ENCODE measurements around the gene FOXJ3. TPM values are rescaled to one million over a fixed set of nuclear protein-coding genes. Genes with fewer than 3 reads are reported as not detected.

Gene FOXJ3
- total and polyA plus RNA-seq, 2 of the 13 experiments (the other 11 are each of a cell fraction or from before 2014, with no cell fraction given): 16.6 to 48.5 TPM

DNA sequence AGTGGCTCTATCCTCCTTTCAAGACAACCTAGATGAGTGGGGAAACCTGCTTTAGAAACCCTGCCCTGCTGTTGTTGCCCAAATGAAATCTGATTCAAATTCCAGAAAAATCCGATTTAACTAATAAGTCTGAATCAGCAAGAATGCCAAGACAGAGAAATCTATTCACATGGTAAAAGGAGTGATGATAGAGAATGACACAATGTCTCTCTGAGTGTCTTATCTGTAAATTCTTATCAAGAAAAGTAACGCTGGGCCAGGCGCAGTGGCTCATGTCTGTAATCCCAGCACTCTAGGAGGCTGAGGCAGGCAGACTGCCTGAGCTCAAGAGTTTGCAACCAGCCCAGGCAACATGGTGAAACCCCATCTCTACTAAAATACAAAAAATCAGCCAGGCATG is 156.8 kb downstream of the FOXJ3 start:
- Histone ChIP-seq H3K4me2 (ENCODE audit: low read depth, low read length) (no peak overlapping the region), H3K27ac (ENCODE audit: extremely low read length, insufficient read depth, low read length) (no peak overlapping the region), H3K79me2 (ENCODE audit: insufficient read depth, low read length) (no peaks in the 10 kb centered on the region), H3K4me3 (replicated peaks in 1 of 3; ENCODE audit: insufficient read depth in 1 of 3, low read depth in 2 of 3, low read length in 3 of 3) (no peak overlapping the region), H4K20me1 (ENCODE audit: insufficient read depth, low read length) (no peaks in the 10 kb centered on the region), H3K9me3 (ENCODE audit: low read length) (no peaks in the 10 kb centered on the region), H3K36me3 (replicated peaks in 1 of 2; ENCODE audit: control insufficient read depth in 1 of 2, insufficient read depth in 2 of 2, low read length in 2 of 2) (peaks cover 6 to 32% of the 10 kb centered on the region in 2 experiments; a peak in 3 of 5 replicates), H2AFZ (ENCODE audit: low read length) (no peak overlapping the region), H3K27me3 (ENCODE audit: control insufficient read depth in 1 of 2, insufficient read depth in 2 of 2, low read length in 2 of 2) (no peaks in the 10 kb centered on the region), H3K4me1 (ENCODE audit: insufficient read depth, low read length) (no peaks in the 10 kb centered on the region), H3K9ac (ENCODE audit: insufficient read depth, low read depth, low read length) (no peak overlapping the region)
- TF ChIP-seq MAFK (conservative IDR thresholded peaks at IDR 0.05 in 1 of 2, IDR thresholded peaks at IDR 0.05 in 1 of 2; ENCODE audit: low read length in 2 of 2) (peak in 1 of 2 experiments; percentile 24; a peak in 1 of 4 replicates), ZKSCAN5 (CRISPR knock-in tag; IDR thresholded peaks at IDR 0.05) (no peak)
- TF ChIP-seq, protein P1, sequence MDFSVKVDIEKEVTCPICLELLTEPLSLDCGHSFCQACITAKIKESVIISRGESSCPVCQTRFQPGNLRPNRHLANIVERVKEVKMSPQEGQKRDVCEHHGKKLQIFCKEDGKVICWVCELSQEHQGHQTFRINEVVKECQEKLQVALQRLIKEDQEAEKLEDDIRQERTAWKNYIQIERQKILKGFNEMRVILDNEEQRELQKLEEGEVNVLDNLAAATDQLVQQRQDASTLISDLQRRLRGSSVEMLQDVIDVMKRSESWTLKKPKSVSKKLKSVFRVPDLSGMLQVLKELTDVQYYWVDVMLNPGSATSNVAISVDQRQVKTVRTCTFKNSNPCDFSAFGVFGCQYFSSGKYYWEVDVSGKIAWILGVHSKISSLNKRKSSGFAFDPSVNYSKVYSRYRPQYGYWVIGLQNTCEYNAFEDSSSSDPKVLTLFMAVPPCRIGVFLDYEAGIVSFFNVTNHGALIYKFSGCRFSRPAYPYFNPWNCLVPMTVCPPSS (IDR thresholded peaks at IDR 0.05): no peak
- DNase-seq (ENCODE audit: low spot score) (no peak), FAIRE-seq (no peak), ATAC-seq (no peak)
- in situ Hi-C loops (cut with HindIII; ENCODE audit: extremely low pct_ligation_motif_present, low pct_unique_long_range_greater_than_20kb): no loop called here
- 94% methylated on average over 3 of the region's 3 CpGs for WGBS (ENCODE audit: low lambda C conversion rate)
- ChIA-PET CTCF (ENCODE audit: low intra/inter-chr PET ratio, low total read pairs) (no interaction called here), POLR2A (no interaction called here)
- intact Hi-C loops (cut with micrococcal nuclease; ENCODE audit: unreplicated experiment): no loop called here
- BruUV-seq (replicated peaks): no TSS peak

DNA sequence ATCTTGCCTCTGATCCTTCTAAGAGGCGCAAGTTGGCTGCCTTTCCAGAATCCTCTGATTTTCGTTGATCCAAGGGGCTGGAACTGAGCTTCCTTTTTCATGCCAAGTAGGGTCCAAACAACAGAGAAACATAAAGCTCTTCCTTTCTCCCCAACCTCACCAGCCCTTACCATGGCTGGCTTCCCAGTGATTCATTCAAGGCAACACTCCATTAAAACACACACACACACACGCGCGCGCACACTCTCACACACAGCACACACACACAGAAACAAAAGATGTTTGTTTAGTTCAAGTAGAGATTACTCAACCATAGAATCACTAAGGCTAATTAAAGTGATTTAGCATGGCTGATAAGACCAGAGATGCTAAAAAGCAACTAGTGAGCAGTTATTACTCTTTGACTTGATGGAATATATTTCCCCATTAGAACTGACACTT is 157.5 kb downstream of the FOXJ3 start:
- peaks cover 6 to 28% of the 10 kb centered on the region in 2 experiments; a peak in 3 of 5 replicates for H3K36me3 ChIP-seq (replicated peaks in 1 of 2; ENCODE audit: control insufficient read depth in 1 of 2, insufficient read depth in 2 of 2, low read length in 2 of 2)
- H4K20me1 ChIP-seq (ENCODE audit: insufficient read depth, low read length): no peaks in the 10 kb centered on the region
- in situ Hi-C loops (cut with HindIII; ENCODE audit: extremely low pct_ligation_motif_present, low pct_unique_long_range_greater_than_20kb): no loop called here
- TF ChIP-seq ZFP82 (CRISPR knock-in tag; IDR thresholded peaks at IDR 0.05; ENCODE audit: borderline replicate concordance) (no peak), MEIS1 (CRISPR knock-in tag; IDR thresholded peaks at IDR 0.05; ENCODE audit: borderline replicate concordance) (no peak), GZF1 (CRISPR knock-in tag; IDR thresholded peaks at IDR 0.05) (no peak), HES4 (CRISPR knock-in tag; IDR thresholded peaks at IDR 0.05; ENCODE audit: borderline replicate concordance) (no peak)
- no peak overlapping the region for H3K9ac ChIP-seq (ENCODE audit: insufficient read depth, low read depth, low read length)
- H3K9me3 ChIP-seq (ENCODE audit: low read length): no peaks in the 10 kb centered on the region
- no peak overlapping the region for H3K4me2 ChIP-seq (ENCODE audit: low read depth, low read length)
- no peak overlapping the region for H3K4me3 ChIP-seq (replicated peaks in 1 of 3; ENCODE audit: insufficient read depth in 1 of 3, low read depth in 2 of 3, low read length in 3 of 3)
- H3K27me3 ChIP-seq (ENCODE audit: control insufficient read depth in 1 of 2, insufficient read depth in 2 of 2, low read length in 2 of 2): no peaks in the 10 kb centered on the region
- WGBS (ENCODE audit: low lambda C conversion rate): 93% methylated on average over 6 of the region's 6 CpGs
- DNase-seq (ENCODE audit: low spot score) (no peak), ATAC-seq (no peak), FAIRE-seq (no peak)
- no peak overlapping the region for H3K27ac ChIP-seq (ENCODE audit: extremely low read length, insufficient read depth, low read length)
- POLR2A ChIA-PET: no interaction called here
- intact Hi-C loops (cut with micrococcal nuclease; ENCODE audit: unreplicated experiment): no loop called here
- CTCF ChIA-PET (ENCODE audit: low intra/inter-chr PET ratio, low total read pairs): no interaction called here
- peaks cover 3% of the 10 kb centered on the region for H3K4me1 ChIP-seq (ENCODE audit: insufficient read depth, low read length)
- H3K79me2 ChIP-seq (ENCODE audit: insufficient read depth, low read length): no peaks in the 10 kb centered on the region
- BruUV-seq (replicated peaks): no TSS peak
- H2AFZ ChIP-seq (ENCODE audit: low read length): no peak overlapping the region
